Tibial nerve (tissue), 4 donors: ENCODE measurements around the gene GPR171. TPM values are rescaled to one million over a fixed set of nuclear protein-coding genes. Genes with fewer than 3 reads are reported as not detected.

ENCODE experiments used
- DNase-seq, 2 donors: peaks; one replicate each; pipeline ENCODE4 v3.0.0-alpha.2; 2019; ENCODE audit warnings: low spot score in 2 of 2
- H3K27ac ChIP-seq, 4 donors: fragments of 200-600 bp; sonication (generic) in 3 of 4; one replicate each; pipeline ENCODE4 v1.5.1; 2017 to 2019; ENCODE audit warnings: mild to moderate bottlenecking in 1 of 4
- H3K27me3 ChIP-seq, 2 donors: fragments of 200-600 bp; sonication (generic) in 1 of 2; one replicate each; pipeline versions ENCODE4 v1.5.1 to v1.6.0; 2017 to 2019
- H3K36me3 ChIP-seq, 3 donors: fragments of 200-600 bp; sonication (generic); one replicate each; pipeline ENCODE4 v1.5.1; 2018 to 2019
- H3K4me1 ChIP-seq, 4 donors: fragments of 200-600 bp; sonication (generic) in 3 of 4; one replicate each; pipeline ENCODE4 v1.5.1; 2017 to 2019
- H3K4me3 ChIP-seq, 4 donors: fragments of 200-600 bp; sonication (generic) in 3 of 4; one replicate each; pipeline ENCODE4 v1.5.1; 2017 to 2019; ENCODE audit warnings: mild to moderate bottlenecking in 1 of 4, moderate library complexity in 1 of 4
- H3K9me3 ChIP-seq, 4 donors: fragments of 200-600 bp; sonication (generic) in 3 of 4; one replicate each; pipeline ENCODE4 v1.5.1; 2017 to 2019
- EP300 ChIP-seq, 2 donors: sonication (generic); formaldehyde crosslinking; IDR thresholded peaks; one replicate each; pipeline ENCODE4 v1.6.1; 2017; ENCODE audit warnings: antibody characterized with exemption in 2 of 2, mild to moderate bottlenecking in 1 of 2
- POLR2A ChIP-seq, 2 donors: fragments of 450-650 bp; IDR thresholded peaks; one replicate each; pipeline ENCODE4 v1.6.1; 2017; ENCODE audit warnings: antibody characterized with exemption in 2 of 2, mild to moderate bottlenecking in 2 of 2, moderate library complexity in 2 of 2
- WGBS, 2 donors: methylation state at CpG; one replicate each; pipeline ENCODE4 v1.1.5; 2018; 5-methylcytosine and 5-hydroxymethylcytosine counted together
- small RNA-seq: library from RNA; depleted of rRNA; stranded (forward); fragments of <200 nt; gene quantifications from one replicate; pipeline ENCODE3, GENCODE V24; 2016
- total RNA-seq, 4 donors: library from RNA; depleted of rRNA; stranded (reverse); fragments of >200 nt; gene quantifications; one replicate each; pipeline ENCODE4 v1.1.0, GENCODE V29; 2016
- TF ChIP-seq, protein P1 (sequence below), 5 experiments: fragments of 200-600 bp in 3 of 5; fragments of 450-650 bp in 2 of 5; sonication (generic) in 3 of 5; IDR thresholded peaks; one replicate each; pipeline ENCODE4 v1.5.1; 2016 to 2019; ENCODE audit warnings: antibody characterized with exemption in 5 of 5, mild to moderate bottlenecking in 3 of 5, moderate library complexity in 2 of 5

Gene GPR171
- total RNA-seq, 4 donors from 2014 or later: 0.84 to 2.7 (median 1.3) TPM; not detected in 1

DNA sequence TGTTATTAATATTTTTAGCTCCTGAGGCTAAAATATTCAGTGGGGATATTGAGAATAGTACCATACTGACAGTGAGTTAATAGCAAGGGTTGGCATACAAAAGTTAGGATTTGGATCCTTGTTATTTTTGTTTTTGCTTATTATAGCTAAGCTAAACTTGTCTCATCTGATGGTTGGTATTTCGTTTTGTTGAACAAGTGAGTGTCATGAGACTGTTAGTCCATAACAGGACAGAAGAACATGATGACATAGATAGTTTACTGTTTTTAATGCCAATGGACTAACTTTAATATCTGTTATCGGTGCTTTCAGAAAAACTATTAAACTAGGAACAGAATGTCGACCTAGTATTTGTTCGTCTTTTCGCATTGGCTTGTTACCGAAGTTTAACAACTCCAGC is 48.5 kb downstream of the GPR171 start:
- no peak for TF ChIP-seq POLR2A (IDR thresholded peaks at IDR 0.05)
- TF ChIP-seq, protein P1, sequence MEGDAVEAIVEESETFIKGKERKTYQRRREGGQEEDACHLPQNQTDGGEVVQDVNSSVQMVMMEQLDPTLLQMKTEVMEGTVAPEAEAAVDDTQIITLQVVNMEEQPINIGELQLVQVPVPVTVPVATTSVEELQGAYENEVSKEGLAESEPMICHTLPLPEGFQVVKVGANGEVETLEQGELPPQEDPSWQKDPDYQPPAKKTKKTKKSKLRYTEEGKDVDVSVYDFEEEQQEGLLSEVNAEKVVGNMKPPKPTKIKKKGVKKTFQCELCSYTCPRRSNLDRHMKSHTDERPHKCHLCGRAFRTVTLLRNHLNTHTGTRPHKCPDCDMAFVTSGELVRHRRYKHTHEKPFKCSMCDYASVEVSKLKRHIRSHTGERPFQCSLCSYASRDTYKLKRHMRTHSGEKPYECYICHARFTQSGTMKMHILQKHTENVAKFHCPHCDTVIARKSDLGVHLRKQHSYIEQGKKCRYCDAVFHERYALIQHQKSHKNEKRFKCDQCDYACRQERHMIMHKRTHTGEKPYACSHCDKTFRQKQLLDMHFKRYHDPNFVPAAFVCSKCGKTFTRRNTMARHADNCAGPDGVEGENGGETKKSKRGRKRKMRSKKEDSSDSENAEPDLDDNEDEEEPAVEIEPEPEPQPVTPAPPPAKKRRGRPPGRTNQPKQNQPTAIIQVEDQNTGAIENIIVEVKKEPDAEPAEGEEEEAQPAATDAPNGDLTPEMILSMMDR (IDR thresholded peaks at IDR 0.05): no peak
- TF ChIP-seq EP300 (IDR thresholded peaks at IDR 0.05): no peak
- H3K4me1 ChIP-seq: peaks cover 0 to 20% (median 2%) of the 10 kb centered on the region in 4 donors
- H3K36me3 ChIP-seq: no peaks in the 10 kb centered on the region
- no peaks in the 10 kb centered on the region for H3K9me3 ChIP-seq
- no peaks in the 10 kb centered on the region for H3K27me3 ChIP-seq
- H3K4me3 ChIP-seq: no peak overlapping the region
- 89 to 90% methylated on average over 6 of the region's 6 CpGs for WGBS, 2 donors
- no peak overlapping the region for H3K27ac ChIP-seq
- no peak for DNase-seq

DNA sequence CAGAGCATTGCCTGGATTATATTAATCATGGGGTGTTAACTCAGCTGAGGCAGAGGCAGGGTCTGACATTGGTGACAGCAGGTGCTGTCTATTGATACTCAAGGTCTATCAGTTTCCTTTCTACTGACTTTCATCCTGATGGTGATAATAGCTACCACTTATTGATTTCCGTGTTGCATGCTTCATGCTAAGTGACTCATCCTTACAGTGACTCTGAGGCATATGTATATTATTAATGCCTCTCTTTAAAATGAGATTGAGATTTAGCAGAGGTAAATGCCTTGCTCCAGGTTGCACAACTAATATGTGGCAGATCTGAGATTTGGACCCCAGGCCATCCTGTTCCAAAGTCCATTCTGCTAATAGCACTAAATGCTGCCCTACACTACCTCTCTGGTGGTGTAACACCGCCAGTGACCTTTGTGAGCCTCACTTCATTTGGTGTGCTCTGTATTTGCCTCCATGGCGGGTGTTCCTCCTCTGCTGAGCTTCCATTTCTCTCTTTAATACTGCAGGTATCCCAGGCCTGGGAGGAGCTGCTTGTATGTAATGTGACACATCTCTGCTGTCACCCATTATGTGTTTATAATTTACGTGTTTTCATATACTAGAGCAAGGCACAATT is 50.4 kb downstream of the GPR171 start:
- Histone ChIP-seq H3K36me3 (no peaks in the 10 kb centered on the region), H3K27ac (no peak overlapping the region), H3K4me1 (peaks cover 0 to 20% (median 2%) of the 10 kb centered on the region in 4 donors), H3K9me3 (no peaks in the 10 kb centered on the region), H3K27me3 (no peaks in the 10 kb centered on the region), H3K4me3 (no peak overlapping the region)
- no peak for DNase-seq
- TF ChIP-seq EP300 (IDR thresholded peaks at IDR 0.05) (no peak), POLR2A (IDR thresholded peaks at IDR 0.05) (no peak)
- TF ChIP-seq, protein P1 (IDR thresholded peaks at IDR 0.05): no peak
- 95 to 98% methylated on average over 4 of the region's 4 CpGs for WGBS, 2 donors

Small RNA genes within 50 kb of the gene (small RNA-seq; reads per million reads assigned to genes)
- 1.5 reads per million, percentile 46 among the genes with 10 or more reads in this experiment for gene RNA5SP145

Other genes with a start within 250 kb of the GPR171 start
- not detected for gene CLRN1, start 230.5 kb downstream of the GPR171 start, total RNA-seq
- 1 to 10 TPM; 1.2 to 5.9 (median 2.4) TPM for gene MED12L, start 117.6 kb downstream of the GPR171 start, total RNA-seq
- gene P2RY14, start 75.3 kb upstream of the GPR171 start, total RNA-seq: 1 to 10 TPM; 4.2 to 9.4 (median 6.3) TPM
- gene GPR87, start 113.6 kb upstream of the GPR171 start, total RNA-seq: not detected
- gene P2RY13, start 126.3 kb upstream of the GPR171 start, total RNA-seq: 1 to 10 TPM in 2 of 4 donors, under 1 TPM in 2; 0.20 to 3.1 (median 0.78) TPM
- 10 to 100 TPM in 1 of 4 donors, 1 to 10 TPM in 3; 6.3 to 11.5 (median 8.8) TPM for gene P2RY12, start 181.5 kb upstream of the GPR171 start, total RNA-seq